Measurements from ENCODE around the gene CCDC78.

Gene CCDC78

GRCh38 chr16:740459-740763 lies 14.2 kb upstream of the CCDC78 start:
- no peak for DNase-seq (ENCODE audit: extremely low read depth in 1 of 2, low read depth in 1 of 2)

DNA sequence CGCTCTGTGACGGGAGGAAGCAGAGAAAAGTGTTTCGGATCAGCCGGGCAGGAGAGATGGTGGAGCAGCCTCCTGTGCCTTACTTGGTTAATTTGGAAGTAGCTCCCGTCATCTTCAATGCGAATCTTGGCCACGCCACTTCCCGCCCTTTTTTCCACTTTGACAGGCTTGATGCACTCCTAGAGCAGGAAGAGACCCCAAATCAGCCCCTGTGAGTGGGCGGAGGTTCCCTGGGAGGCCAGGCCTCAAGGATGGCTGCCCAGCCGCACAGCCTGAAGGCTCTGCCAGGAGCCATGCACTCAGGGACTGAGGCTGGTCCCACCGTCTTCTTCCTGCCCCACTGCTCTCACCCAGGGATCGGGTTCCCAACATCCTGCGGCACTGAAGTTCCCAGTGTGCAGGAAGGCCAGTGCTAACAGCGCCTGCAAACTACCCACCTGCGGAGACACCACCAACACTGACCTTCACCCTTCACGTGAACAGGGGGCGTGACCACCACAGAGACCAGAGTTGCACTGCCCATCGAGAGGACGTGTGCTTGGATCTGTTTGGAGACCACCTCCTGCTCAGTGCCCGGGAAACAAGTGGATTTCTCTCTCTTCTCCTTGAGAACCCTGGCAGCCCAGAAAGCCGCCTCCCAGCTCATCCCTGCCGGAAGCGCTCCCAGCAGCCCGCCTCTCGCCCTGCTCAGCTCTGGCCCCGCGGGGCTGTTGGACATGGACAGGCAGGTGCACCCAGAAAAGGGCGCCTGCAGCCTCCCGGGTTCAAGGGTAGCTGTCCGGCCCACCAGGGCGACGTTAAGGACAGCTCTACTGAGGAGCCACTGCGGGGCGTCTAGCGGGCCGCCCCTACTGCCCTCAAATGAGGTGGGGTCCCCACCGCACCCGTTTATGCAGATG lies 13.6 kb upstream of the CCDC78 start:
- DNase-seq (ENCODE audit: extremely low read depth in 1 of 2, low read depth in 1 of 2): no peak

- DNase-seq (ENCODE audit: extremely low read depth in 1 of 2, low read depth in 1 of 2): no peak
Measured at GRCh38 chr16:736936-737481, 10.8 kb upstream of the CCDC78 start.

DNA sequence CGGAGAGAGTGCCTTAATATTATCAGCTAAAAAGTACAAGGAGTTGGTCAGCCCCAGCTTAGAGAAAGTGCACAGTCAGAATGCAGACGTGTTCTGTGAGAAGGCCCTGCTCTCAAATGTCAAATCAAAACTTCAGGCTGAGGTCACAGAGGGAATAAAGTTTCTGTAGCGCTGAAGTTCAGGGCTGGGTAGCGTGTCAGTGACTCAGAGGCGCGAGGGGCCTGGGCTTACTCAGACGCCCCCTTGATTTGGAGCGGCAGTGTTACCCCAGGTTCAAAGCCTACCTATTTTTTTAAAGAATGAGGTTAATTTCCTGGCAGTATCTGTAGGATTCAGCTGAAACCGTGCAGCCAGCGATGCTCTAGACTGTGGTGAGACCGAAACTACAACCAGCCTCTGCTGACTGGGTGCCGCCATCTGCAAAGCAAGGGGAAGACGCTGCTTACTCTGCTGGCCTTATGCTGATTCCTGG lies 9.8 kb upstream of the CCDC78 start:
- DNase-seq (ENCODE audit: extremely low read depth in 1 of 2, low read depth in 1 of 2): peak in 1 of 2 donors; percentile 85

- DNase-seq (ENCODE audit: extremely low read depth in 1 of 2, low read depth in 1 of 2): no peak
Measured at GRCh38 chr16:734981-735881, 9.0 kb upstream of the CCDC78 start.

GRCh38 chr16:734208-734980 lies 8.2 kb upstream of the CCDC78 start:
- DNase-seq (ENCODE audit: extremely low read depth in 1 of 2, low read depth in 1 of 2): no peak

- no peak for DNase-seq (ENCODE audit: extremely low read depth in 1 of 2, low read depth in 1 of 2)
Measured at GRCh38 chr16:733382-734207, 7.4 kb upstream of the CCDC78 start.

GRCh38 chr16:732936-733335 lies 6.7 kb upstream of the CCDC78 start:
- DNase-seq (ENCODE audit: extremely low read depth in 1 of 2, low read depth in 1 of 2): no peak

GRCh38 chr16:732332-732731 lies 6.1 kb upstream of the CCDC78 start:
- no peak for DNase-seq (ENCODE audit: extremely low read depth in 1 of 2, low read depth in 1 of 2)

- no peak for DNase-seq (ENCODE audit: extremely low read depth in 1 of 2, low read depth in 1 of 2)
Measured at GRCh38 chr16:730666-731509, 4.6 kb upstream of the CCDC78 start.

DNA sequence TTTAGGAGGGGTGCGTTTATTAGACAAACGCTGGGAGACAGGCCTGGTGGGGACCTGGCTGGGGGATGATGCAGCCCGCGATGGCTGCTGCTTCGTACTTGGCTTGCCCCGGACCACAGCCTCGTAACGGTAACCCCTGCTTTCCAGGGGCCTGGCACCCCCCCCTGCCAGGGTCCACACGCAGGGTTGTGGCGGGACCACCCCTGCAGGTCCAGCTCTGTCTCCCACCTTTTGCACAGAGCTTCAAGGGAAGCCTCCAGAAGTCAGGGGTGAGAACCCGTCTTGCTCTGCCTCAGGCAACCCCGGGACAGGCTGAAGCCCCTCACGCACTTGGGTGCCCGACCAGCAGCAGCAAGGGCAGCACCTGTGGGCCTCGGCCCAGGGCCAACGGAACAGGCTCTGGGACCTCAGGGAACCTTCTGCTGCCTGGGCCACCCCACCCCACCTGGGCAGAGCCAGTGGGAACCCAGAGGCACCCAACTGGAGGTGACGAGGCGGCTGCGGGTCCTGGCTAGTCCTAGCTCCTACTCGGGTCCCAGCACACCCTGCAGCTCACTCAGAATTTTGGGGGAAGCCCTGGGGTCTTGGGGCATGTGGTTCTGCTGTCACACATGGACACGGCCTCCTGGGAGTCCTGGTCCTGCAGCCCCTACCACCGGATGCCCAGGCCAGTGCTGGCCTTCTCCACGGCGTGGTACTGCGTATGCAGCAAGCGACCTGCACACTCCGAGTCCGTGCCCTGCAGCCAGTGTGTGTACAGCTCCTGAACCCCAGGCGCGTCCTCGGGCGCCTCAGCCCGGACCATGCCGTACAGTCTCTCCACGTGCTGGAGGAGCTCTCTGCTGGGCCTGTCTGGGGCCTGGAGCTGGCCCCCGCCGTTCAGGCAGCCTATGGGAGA lies 3.8 kb upstream of the CCDC78 start:
- DNase-seq (ENCODE audit: extremely low read depth in 1 of 2, low read depth in 1 of 2): no peak

GRCh38 chr16:728890-729744 lies 2.9 kb upstream of the CCDC78 start:
- no peak for DNase-seq (ENCODE audit: extremely low read depth in 1 of 2, low read depth in 1 of 2)

- DNase-seq (ENCODE audit: extremely low read depth in 1 of 2, low read depth in 1 of 2): peak in 1 of 2 donors; percentile 60
Measured at GRCh38 chr16:728131-728889, 2.1 kb upstream of the CCDC78 start.

DNA sequence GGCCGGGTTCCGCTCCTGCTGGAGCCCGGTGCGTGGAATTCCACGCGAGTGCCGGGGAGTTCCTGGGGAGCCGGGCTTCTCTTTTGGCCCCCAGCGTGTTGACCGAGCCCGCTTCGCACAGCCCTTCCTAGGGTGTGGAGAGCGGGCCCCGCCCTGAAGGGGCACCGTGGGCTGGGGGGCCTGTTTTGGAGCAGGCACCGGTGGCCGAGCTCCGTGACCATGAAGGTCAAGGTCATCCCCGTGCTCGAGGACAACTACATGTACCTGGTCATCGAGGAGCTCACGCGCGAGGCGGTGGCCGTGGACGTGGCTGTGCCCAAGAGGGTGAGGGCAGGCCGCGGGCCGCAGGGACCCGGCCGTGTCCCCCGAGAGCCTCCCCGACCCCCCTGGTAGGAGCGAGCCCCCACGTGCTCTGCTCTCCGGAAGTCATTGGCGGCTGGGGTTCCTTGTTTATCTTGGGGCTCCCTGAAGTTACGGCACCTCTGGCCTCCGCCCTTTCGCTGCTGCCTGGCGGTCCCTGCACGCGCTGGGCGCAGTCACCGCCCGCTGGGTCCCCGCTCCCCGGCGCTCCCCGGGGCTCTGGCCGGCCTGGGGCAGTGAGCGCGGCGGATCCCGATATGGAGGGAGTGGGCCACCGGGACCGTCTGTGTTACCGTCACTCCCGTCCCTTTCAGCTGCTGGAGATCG lies 1.2 kb upstream of the CCDC78 start:
- DNase-seq (ENCODE audit: extremely low read depth in 1 of 2, low read depth in 1 of 2): no peak

- DNase-seq (ENCODE audit: extremely low read depth in 1 of 2, low read depth in 1 of 2): no peak
Measured at GRCh38 chr16:726188-726437, 130 bp downstream of the CCDC78 start.

Measured in stimulated activated CD8-positive, alpha-beta memory T cell treated with anti-CD3 and anti-CD28 coated beads, Interleukin-7, amount 100 ng/mL, for 48 hours (primary cell).